ENCODE data around the gene SERGEF. TPM values are rescaled to one million over a fixed set of nuclear protein-coding genes. Genes with fewer than 3 reads are reported as not detected.

The SERGEF gene
- polyA plus RNA-seq, 1 of the 3 experiments (the other 2 are of a cell fraction), result 23.1 TPM

- Histone ChIP-seq H2AFZ (ENCODE audit: low read depth) (no peak overlapping the region), H3K27me3 (ENCODE audit: insufficient read depth) (no peaks in the 10 kb centered on the region), H3K79me2 (ENCODE audit: insufficient read depth) (no peaks in the 10 kb centered on the region), H3K36me3 (replicated peaks in 1 of 2; ENCODE audit: control insufficient read depth in 1 of 2, insufficient read depth in 2 of 2, low read length in 1 of 2) (no peaks in the 10 kb centered on the region), H3K9ac (no peak overlapping the region), H4K20me1 (ENCODE audit: insufficient read depth) (no peaks in the 10 kb centered on the region), H3K9me3 (no peaks in the 10 kb centered on the region), H3K4me2 (no peak overlapping the region), H3K27ac (ENCODE audit: low read depth in 2 of 2, low read length in 1 of 2) (no peak overlapping the region), H3K4me3 (ENCODE audit: low read depth in 2 of 2, low read length in 1 of 2) (no peak overlapping the region), H3K4me1 (ENCODE audit: control insufficient read depth in 1 of 2, insufficient read depth in 2 of 2, low read depth in 1 of 2, low read length in 1 of 2) (peaks cover 7 to 21% of the 10 kb centered on the region in 2 experiments; a peak in 3 of 4 replicates), H3F3A (replicated peaks; ENCODE audit: insufficient read depth) (peaks cover 4% of the 10 kb centered on the region), H3K9me2 (no peaks in the 10 kb centered on the region)
- TF ChIP-seq NRF1 (IDR thresholded peaks at IDR 0.05; ENCODE audit: low read depth, low read length) (no peak), CTCF (IDR thresholded peaks at IDR 0.05) (peak; percentile 37), SMC3 (IDR thresholded peaks at IDR 0.05; ENCODE audit: low read depth, low read length) (peak; percentile 29), YY1 (IDR thresholded peaks at IDR 0.05; ENCODE audit: low read depth) (no peak), JUND (IDR thresholded peaks at IDR 0.05) (no peak), RAD21 (IDR thresholded peaks at IDR 0.05; ENCODE audit: low read length) (peak; percentile 71)
- POLR2A ChIA-PET, result no interaction called here
- 65% methylated on average over 4 of the region's 7 CpGs for WGBS (ENCODE audit: low lambda C conversion rate)
- no peak for DNase-seq
- CTCF ChIA-PET, result interaction anchor here (0.8 to 6.2 kb wide), 9 partner anchors 8 to 132 kb away, joined by 3 to 50 read pairs (median 4); partner anchors contain the start of gene KCNC1
Measured at GRCh38 chr11:17846852-17847453, 165.9 kb downstream of the SERGEF start.

DNA sequence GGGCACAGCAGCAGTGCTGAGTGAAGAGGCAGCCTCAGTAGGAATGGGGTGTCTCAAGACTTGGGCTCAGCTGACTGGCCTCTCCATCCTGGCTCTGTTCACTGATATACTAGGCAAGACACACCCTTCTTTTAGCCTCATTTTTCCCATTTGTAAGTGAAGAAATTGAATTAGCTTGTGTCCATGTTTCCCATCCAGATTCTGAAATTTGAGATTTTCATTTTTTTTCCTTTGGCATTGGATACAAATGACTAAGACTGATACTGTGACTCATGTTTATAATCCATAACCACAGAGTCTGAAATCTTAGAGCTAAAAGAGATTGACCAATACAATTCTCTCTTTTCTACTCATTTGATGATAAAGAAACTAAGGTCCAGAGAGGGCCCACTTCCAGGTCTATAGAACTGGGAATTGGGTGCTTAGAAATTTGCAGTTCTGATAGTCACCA, 167.4 kb downstream of the SERGEF start:
- no peak overlapping the region; a peak in 1 of 4 replicates for H3K4me3 ChIP-seq (ENCODE audit: low read depth in 2 of 2, low read length in 1 of 2)
- H3K9me3 ChIP-seq, result no peaks in the 10 kb centered on the region
- no peak overlapping the region for H2AFZ ChIP-seq (ENCODE audit: low read depth)
- H3K36me3 ChIP-seq (replicated peaks in 1 of 2; ENCODE audit: control insufficient read depth in 1 of 2, insufficient read depth in 2 of 2, low read length in 1 of 2), result no peaks in the 10 kb centered on the region
- CTCF ChIA-PET, result interaction anchor here (0.6 to 6.2 kb wide), 10 partner anchors 9 to 125 kb away, joined by 3 to 50 read pairs (median 3); partner anchors contain the start of gene KCNC1
- no peaks in the 10 kb centered on the region for H3K79me2 ChIP-seq (ENCODE audit: insufficient read depth)
- H3F3A ChIP-seq (replicated peaks; ENCODE audit: insufficient read depth), result peaks cover 4% of the 10 kb centered on the region
- H4K20me1 ChIP-seq (ENCODE audit: insufficient read depth), result no peaks in the 10 kb centered on the region
- no peaks in the 10 kb centered on the region for H3K27me3 ChIP-seq (ENCODE audit: insufficient read depth)
- POLR2A ChIA-PET, result no interaction called here
- no peaks in the 10 kb centered on the region for H3K9me2 ChIP-seq
- H3K9ac ChIP-seq, result no peak overlapping the region
- peak overlapping the region; percentile 36; the same call in 1 of the 2 replicates for H3K4me2 ChIP-seq
- peak overlapping the region; percentile 43 to 61 for H3K27ac ChIP-seq (ENCODE audit: low read depth in 2 of 2, low read length in 1 of 2)
- peaks cover 7 to 16% of the 10 kb centered on the region in 2 experiments; a peak in 3 of 4 replicates for H3K4me1 ChIP-seq (ENCODE audit: control insufficient read depth in 1 of 2, insufficient read depth in 2 of 2, low read depth in 1 of 2, low read length in 1 of 2)
- DNase-seq, result no peak
- TF ChIP-seq, protein P1, sequence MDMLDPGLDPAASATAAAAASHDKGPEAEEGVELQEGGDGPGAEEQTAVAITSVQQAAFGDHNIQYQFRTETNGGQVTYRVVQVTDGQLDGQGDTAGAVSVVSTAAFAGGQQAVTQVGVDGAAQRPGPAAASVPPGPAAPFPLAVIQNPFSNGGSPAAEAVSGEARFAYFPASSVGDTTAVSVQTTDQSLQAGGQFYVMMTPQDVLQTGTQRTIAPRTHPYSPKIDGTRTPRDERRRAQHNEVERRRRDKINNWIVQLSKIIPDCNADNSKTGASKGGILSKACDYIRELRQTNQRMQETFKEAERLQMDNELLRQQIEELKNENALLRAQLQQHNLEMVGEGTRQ (IDR thresholded peaks at IDR 0.05; ENCODE audit: borderline replicate concordance, low read depth, low read length), result no peak
- TF ChIP-seq SMC3 (IDR thresholded peaks at IDR 0.05; ENCODE audit: low read depth, low read length), result no peak
- TF ChIP-seq TAF1 (IDR thresholded peaks at IDR 0.05; ENCODE audit: borderline replicate concordance, low read depth, low read length), result no peak
- no peak for TF ChIP-seq MAX (IDR thresholded peaks at IDR 0.05; ENCODE audit: low read depth)
- TF ChIP-seq RXRA (IDR thresholded peaks at IDR 0.05; ENCODE audit: borderline replicate concordance, low read depth), result no peak
- no peak for TF ChIP-seq YY1 (IDR thresholded peaks at IDR 0.05; ENCODE audit: low read depth)
- TF ChIP-seq EP300 (IDR thresholded peaks at IDR 0.05; ENCODE audit: borderline replicate concordance in 1 of 2, low read depth in 1 of 2, low read length in 1 of 2), result peak in 1 of 2 experiments; percentile 46; a peak in 1 of 4 replicates
- no peak for TF ChIP-seq MXI1 (IDR thresholded peaks at IDR 0.05; ENCODE audit: low read depth, low read length)
- TF ChIP-seq EZH2phosphoT487 (IDR thresholded peaks at IDR 0.05; ENCODE audit: borderline replicate concordance, low read depth), result no peak
- TF ChIP-seq, protein P2, sequence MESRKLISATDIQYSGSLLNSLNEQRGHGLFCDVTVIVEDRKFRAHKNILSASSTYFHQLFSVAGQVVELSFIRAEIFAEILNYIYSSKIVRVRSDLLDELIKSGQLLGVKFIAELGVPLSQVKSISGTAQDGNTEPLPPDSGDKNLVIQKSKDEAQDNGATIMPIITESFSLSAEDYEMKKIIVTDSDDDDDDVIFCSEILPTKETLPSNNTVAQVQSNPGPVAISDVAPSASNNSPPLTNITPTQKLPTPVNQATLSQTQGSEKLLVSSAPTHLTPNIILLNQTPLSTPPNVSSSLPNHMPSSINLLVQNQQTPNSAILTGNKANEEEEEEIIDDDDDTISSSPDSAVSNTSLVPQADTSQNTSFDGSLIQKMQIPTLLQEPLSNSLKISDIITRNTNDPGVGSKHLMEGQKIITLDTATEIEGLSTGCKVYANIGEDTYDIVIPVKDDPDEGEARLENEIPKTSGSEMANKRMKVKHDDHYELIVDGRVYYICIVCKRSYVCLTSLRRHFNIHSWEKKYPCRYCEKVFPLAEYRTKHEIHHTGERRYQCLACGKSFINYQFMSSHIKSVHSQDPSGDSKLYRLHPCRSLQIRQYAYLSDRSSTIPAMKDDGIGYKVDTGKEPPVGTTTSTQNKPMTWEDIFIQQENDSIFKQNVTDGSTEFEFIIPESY (IDR thresholded peaks at IDR 0.05; ENCODE audit: borderline replicate concordance, low read depth), result no peak
- TF ChIP-seq REST (IDR thresholded peaks at IDR 0.05; ENCODE audit: low read depth, low read length), result no peak

Measured in SK-N-SH (cell line).